GM18873 (cell line): ENCODE measurements around the gene PROZ.
A peak's percentile ranks its signal among the peaks of the same experiment; 100 is the strongest.

Source experiments
- ATAC-seq: cut with Tn5 transposase; IDR thresholded peaks from one replicate; pipeline ENCODE4 v1.9.1; 2021; ENCODE audit warnings: mild to moderate bottlenecking, moderate library complexity, moderate number of reproducible peaks; ENCODE audit not compliant: unreplicated experiment, low FRiP score

Gene PROZ

GRCh38 chr13:113196970-113197737, 38.7 kb downstream of the PROZ start:
- ATAC-seq = no peak

- no peak for ATAC-seq
Measured at GRCh38 chr13:113201815-113202214, 43.4 kb downstream of the PROZ start.

GRCh38 chr13:113202912-113203311, 44.5 kb downstream of the PROZ start:
- ATAC-seq = no peak

- ATAC-seq = no peak
Measured at GRCh38 chr13:113203507-113204377, 45.3 kb downstream of the PROZ start.

GRCh38 chr13:113204378-113204734, 45.9 kb downstream of the PROZ start:
- ATAC-seq = no peak

DNA sequence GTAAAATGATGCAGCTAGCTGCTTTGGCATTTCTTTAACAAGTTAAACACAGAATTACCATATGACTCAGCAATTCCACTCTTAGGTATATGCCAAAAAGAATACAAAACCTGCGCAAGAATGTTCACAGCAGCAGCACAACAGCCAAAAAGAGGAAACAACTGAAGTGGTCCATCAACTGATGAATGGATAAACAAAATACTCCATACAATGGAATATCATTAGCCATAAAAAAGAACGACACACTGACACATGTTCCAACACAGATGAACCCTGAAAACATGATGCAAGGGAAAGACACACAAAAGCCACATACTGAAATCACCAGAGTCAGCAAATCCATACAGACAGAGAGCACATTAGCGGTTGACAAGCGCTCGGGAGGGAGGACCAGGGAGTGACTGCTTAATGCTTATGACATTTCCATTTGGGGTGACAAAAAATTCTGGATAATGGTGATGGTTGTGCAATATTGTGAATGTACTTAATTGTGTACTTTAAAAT, 47.0 kb downstream of the PROZ start:
- no peak for ATAC-seq

- no peak for ATAC-seq
Measured at GRCh38 chr13:113207460-113207859, 49.0 kb downstream of the PROZ start.

DNA sequence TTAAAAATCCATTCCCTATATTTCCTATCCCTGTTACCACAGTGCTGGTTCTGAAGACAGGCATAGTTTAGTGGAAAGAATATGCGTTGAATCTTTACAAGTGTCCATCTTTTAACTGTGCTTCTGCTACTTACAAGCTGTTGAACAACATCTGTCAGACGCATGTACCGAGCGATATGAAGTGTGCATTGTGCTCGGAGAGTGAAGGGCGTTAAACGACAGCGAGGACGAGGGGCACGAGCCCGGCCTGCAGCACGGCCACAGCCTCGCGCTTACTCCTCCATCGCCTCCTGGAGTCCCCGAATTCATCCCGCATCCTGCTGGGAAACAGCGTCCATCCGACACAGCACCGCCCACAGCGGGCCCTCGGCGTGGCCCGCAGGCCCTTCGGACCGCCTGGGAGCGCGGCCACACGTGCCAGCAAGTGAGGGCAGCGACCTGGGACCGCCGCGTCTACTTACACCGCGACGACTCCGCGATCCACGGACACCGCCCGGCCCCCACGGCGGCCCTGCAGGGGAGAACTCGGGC, 49.5 kb downstream of the PROZ start:
- ATAC-seq = peak; percentile 1

- peak; percentile 67 for ATAC-seq
Measured at GRCh38 chr13:113208421-113209335, 50.2 kb downstream of the PROZ start, which contains the start of gene PCID2. PCID2 (minus strand) TSS chr13:113208669; CDS start chr13:113208634, 35 bp downstream.

DNA sequence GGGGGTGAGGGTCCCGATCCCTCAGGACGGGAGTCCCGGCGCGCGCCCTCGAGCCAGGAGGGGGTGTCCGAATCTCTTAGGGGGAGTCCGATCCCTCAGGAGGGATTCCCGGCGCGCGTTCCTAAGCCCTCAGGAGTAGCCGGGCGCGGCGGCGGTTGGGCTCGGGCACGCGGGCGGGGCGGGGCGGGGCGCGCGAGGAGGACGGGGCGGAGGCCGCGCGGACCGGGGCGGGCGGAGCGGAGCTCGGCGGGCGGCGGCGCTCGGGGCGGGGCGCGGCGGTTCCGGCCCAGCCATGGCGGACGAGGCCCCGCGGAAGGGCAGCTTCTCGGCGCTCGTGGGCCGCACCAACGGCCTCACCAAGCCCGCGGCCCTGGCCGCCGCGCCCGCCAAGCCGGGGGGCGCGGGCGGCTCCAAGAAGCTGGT, 50.9 kb downstream of the PROZ start, which contains the start of gene CUL4A:
TSS of gene CUL4A (plus strand) at position 278 of the 423 bp plus-strand sequence. CDS start at position 293, 15 bp downstream.
- peak; percentile 15 for ATAC-seq

DNA sequence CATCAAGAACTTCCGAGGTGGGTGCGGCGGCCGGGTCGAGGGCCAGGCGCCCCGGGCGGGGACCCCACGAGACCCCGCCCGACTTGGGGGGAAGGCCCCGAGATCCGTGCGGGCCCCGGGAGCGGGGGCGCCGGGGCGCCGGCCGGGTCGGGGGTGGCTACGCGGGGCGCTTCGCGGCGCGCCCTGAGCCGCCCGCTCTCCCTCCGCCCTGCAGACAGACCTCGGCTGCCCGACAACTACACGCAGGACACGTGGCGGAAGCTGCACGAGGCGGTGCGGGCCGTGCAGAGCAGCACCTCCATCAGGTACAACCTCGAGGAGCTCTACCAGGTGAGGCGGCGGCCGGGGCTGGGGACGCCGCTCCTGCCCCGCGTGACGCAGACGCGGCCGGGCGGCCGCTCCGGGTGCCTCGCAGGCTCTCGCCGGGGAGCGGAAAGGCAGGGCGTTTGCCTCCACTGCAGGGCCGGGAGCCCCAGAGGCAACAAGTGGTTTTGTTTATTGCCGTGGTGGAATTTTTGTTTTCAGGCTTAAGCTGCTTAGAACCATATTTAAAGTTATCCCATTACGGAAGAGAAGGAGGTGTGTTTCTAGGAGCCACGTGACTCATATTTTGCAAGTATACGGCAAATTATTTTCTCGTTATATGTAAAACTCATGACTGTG, 51.4 kb downstream of the PROZ start:
- ATAC-seq = no peak

DNA sequence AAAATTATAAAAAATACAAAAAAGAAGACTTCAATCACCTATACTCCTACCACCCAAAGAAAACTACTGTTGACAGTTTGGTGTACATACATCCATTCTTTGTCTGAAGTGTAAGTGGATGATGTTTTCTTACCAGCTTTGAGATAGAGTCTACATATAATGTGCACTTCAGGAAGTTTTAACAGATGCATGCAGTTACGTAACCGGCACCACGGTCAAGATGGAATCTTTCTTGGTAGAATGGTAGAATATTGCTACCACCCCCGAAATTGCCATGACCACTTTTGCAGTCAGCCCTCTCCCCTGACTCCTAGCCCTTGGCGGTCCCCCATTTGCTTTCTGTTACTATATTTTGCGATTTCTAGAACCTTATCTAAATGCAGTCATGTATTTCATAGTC, 52.4 kb downstream of the PROZ start:
- no peak for ATAC-seq

GRCh38 chr13:113211774-113212173, 53.3 kb downstream of the PROZ start:
- no peak for ATAC-seq

DNA sequence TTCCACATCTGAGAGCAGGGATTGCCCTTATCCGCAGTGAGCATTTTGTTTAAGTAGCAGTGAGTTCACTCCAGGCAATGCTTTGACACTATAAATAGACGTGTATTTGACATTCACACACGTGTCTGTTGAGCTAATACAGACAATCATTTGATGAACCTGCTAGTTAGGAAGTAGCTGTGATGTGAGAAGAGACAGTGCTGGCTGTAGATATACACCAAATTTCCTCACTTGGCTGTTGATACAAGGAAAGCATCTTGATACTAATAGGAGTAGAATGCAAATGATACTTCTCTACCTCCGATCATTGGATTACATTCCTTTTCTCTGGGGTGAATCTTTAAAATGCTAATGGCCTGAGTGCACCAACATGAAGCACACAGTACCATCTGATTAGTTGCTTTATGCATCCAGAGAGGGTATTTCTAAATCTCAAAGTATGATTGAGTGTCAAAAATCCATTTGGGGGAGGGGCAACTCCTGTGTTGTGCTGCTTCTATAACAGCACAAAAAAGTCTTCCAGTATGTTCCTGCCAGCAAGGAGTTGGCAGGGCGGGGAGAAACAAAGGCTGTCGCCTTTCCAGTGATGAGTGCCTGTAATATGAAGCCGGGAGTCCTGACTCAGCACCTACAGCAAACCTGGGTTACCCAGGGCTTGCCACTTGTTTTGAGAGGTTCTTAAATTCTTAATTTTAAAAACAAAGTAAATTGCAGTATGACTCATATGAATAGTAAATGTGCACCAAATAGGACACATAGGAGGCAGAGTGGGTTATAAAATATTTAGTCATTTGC, 58.0 kb downstream of the PROZ start:
- ATAC-seq = no peak

- ATAC-seq = no peak
Measured at GRCh38 chr13:113218586-113218985, 60.1 kb downstream of the PROZ start.

GRCh38 chr13:113219256-113219940, 61.0 kb downstream of the PROZ start:
- no peak for ATAC-seq

DNA sequence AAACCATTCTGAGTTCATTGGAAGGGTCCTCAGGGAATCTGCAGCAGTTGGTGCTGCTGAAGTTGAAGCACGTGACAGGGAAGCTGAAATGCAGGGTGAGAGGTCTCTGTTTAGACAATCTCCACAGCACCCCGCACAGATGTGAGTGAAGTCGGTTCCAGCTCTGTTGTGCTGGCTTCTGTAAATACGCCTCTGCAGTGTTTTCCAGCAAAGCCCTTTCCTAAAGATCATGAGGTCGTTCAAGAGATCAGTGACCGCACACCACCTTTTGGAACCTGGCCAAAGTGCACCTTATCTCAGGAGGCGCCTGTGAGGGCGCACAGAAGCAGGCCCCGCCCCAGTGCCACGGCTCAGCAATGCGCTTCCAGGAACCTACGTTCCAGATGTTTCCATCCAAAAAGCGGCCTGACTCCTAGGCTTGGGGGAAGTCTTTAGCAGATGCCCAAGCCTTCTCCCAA, 61.7 kb downstream of the PROZ start:
- ATAC-seq = no peak

GRCh38 chr13:113220877-113221276, 62.4 kb downstream of the PROZ start:
- no peak for ATAC-seq
